ENCODE measurements around the gene DKKL1. TPM values are rescaled to one million over a fixed set of nuclear protein-coding genes. Genes with fewer than 3 reads are reported as not detected.
"Not testable (repeated sequence)": the region's sequence is repeated elsewhere in the genome, so short reads cannot be mapped to it uniquely, and the experiment has no call there.

The DKKL1 gene
- total RNA-seq, 2 donors from 2014 or later: not detected

- H3K27ac Mint-ChIP-seq: no peak overlapping the region
- DNase-seq (ENCODE audit: low spot score in 2 of 2) (no peak), ATAC-seq (no peak)
Measured at GRCh38 chr19:49348305-49349189, 15.1 kb upstream of the DKKL1 start.

GRCh38 chr19:49349567-49349966 is 14.1 kb upstream of the DKKL1 start:
- H3K27ac Mint-ChIP-seq: no peak overlapping the region
- no peak for ATAC-seq

More at GRCh38 chr19:49348305-49349189, 15.1 kb upstream of the DKKL1 start:
- Mint-ChIP-seq H3K36me3 (no peaks in the 10 kb centered on the region), H3K9me3 (no peaks in the 10 kb centered on the region)

GRCh38 chr19:49355909-49356353 is 7.7 kb upstream of the DKKL1 start:
- H3K27ac Mint-ChIP-seq: peak overlapping the region in 1 of 2 donors; percentile 75
- no peak for DNase-seq (ENCODE audit: low spot score in 2 of 2)
- ATAC-seq: no peak
- no peaks in the 10 kb centered on the region for H3K36me3 Mint-ChIP-seq
- no peaks in the 10 kb centered on the region for H3K9me3 Mint-ChIP-seq

More at GRCh38 chr19:49349567-49349966, 14.1 kb upstream of the DKKL1 start:
- no peaks in the 10 kb centered on the region for H3K9me3 Mint-ChIP-seq
- no peaks in the 10 kb centered on the region for H3K36me3 Mint-ChIP-seq
- DNase-seq (ENCODE audit: low spot score in 2 of 2): no peak

GRCh38 chr19:49356382-49356781 is 7.3 kb upstream of the DKKL1 start:
- Mint-ChIP-seq H3K9me3 (no peaks in the 10 kb centered on the region), H3K36me3 (no peaks in the 10 kb centered on the region), H3K27ac (peak overlapping the region in 1 of 2 donors; percentile 75)
- no peak for ATAC-seq
- DNase-seq (ENCODE audit: low spot score in 2 of 2): no peak

- Mint-ChIP-seq H3K9me3 (no peaks in the 10 kb centered on the region), H3K27ac (no peak overlapping the region), H3K36me3 (no peaks in the 10 kb centered on the region)
- DNase-seq (ENCODE audit: low spot score in 2 of 2): no peak
- no peak for ATAC-seq
Measured at GRCh38 chr19:49357186-49357585, 6.5 kb upstream of the DKKL1 start.

GRCh38 chr19:49359851-49360820 is 3.5 kb upstream of the DKKL1 start:
- ATAC-seq (no peak), DNase-seq (ENCODE audit: low spot score in 2 of 2) (no peak)
- Mint-ChIP-seq H3K27ac (no peak overlapping the region), H3K9me3 (no peaks in the 10 kb centered on the region), H3K36me3 (no peaks in the 10 kb centered on the region)

- no peak for DNase-seq (ENCODE audit: low spot score in 2 of 2)
- no peak overlapping the region for H3K27ac Mint-ChIP-seq
- no peak for ATAC-seq
- H3K36me3 Mint-ChIP-seq: no peaks in the 10 kb centered on the region
- no peaks in the 10 kb centered on the region for H3K9me3 Mint-ChIP-seq
Measured at GRCh38 chr19:49361438-49362047, 2.1 kb upstream of the DKKL1 start.

- no peak for ATAC-seq
- Mint-ChIP-seq H3K27ac (no peak within 1 kb of the TSS), H3K9me3 (no peaks in the 10 kb centered on the region), H3K36me3 (no peaks in the 10 kb centered on the region)
- peak in 1 of 2 donors; percentile 29 for DNase-seq (ENCODE audit: low spot score in 2 of 2)
Measured at GRCh38 chr19:49362048-49362928, 1.4 kb upstream of the DKKL1 start, which contains the start of gene TEAD2. TEAD2 (minus strand) TSS chr19:49362416; CDS start chr19:49360075, 2,341 bp downstream.

GRCh38 chr19:49362929-49363267 is 779 bp upstream of the DKKL1 start:
- H3K9me3 Mint-ChIP-seq: no peaks in the 10 kb centered on the region
- ATAC-seq (peak in 1 of 2 donors; percentile 14), DNase-seq (ENCODE audit: low spot score in 2 of 2) (no peak)
- no peak overlapping the region for H3K27ac Mint-ChIP-seq
- H3K36me3 Mint-ChIP-seq: no peaks in the 10 kb centered on the region

- ATAC-seq: no peak
- DNase-seq (ENCODE audit: low spot score in 2 of 2): no peak
- H3K9me3 Mint-ChIP-seq: peaks cover 0 to 4% of the 10 kb centered on the region in 2 donors
- peaks cover 5 to 6% of the 10 kb centered on the region in 2 donors for H3K36me3 Mint-ChIP-seq
- no peak overlapping the region for H3K27ac Mint-ChIP-seq
Measured at GRCh38 chr19:49364083-49364737, 533 bp downstream of the DKKL1 start.

- Mint-ChIP-seq H3K9me3 (peaks cover 0 to 4% of the 10 kb centered on the region in 2 donors), H3K36me3 (peaks cover 13 to 17% of the 10 kb centered on the region in 2 donors), H3K27ac (no peak overlapping the region)
- DNase-seq (ENCODE audit: low spot score in 2 of 2): no peak
- ATAC-seq: no peak
Measured at GRCh38 chr19:49366110-49366509, 2.4 kb downstream of the DKKL1 start.

- H3K36me3 Mint-ChIP-seq: peaks cover 13 to 17% of the 10 kb centered on the region in 2 donors
- no peak for ATAC-seq
- H3K9me3 Mint-ChIP-seq: peaks cover 0 to 4% of the 10 kb centered on the region in 2 donors
- DNase-seq (ENCODE audit: low spot score in 2 of 2): no peak
- no peak overlapping the region for H3K27ac Mint-ChIP-seq
Measured at GRCh38 chr19:49368711-49369358, 5.2 kb downstream of the DKKL1 start.

- no peak for DNase-seq (ENCODE audit: low spot score in 2 of 2)
- Mint-ChIP-seq H3K36me3 (peaks cover 13 to 17% of the 10 kb centered on the region in 2 donors), H3K9me3 (peaks cover 0 to 4% of the 10 kb centered on the region in 2 donors)
Measured at GRCh38 chr19:49371184-49371583, 7.5 kb downstream of the DKKL1 start.

GRCh38 chr19:49373174-49373573 is 9.5 kb downstream of the DKKL1 start:
- not testable (repeated sequence) for ATAC-seq

More at GRCh38 chr19:49371184-49371583, 7.5 kb downstream of the DKKL1 start:
- ATAC-seq: no peak
- H3K27ac Mint-ChIP-seq: no peak overlapping the region

More at GRCh38 chr19:49373174-49373573, 9.5 kb downstream of the DKKL1 start:
- H3K9me3 Mint-ChIP-seq; DNase-seq (ENCODE audit: low spot score in 2 of 2); H3K27ac Mint-ChIP-seq: not testable (repeated sequence)
- peaks cover 13 to 17% of the 10 kb centered on the region in 2 donors for H3K36me3 Mint-ChIP-seq

All from activated naive CD4-positive, alpha-beta T cell treated with anti-CD3 and anti-CD28 coated beads, Interleukin-2, amount 50 U/mL, for 72 hours (primary cell).